IPS-18a (cell line): Measurements from ENCODE around the gene DEAF1.
"Not testable (repeated sequence)": the region's sequence is repeated elsewhere in the genome, so short reads cannot be mapped to it uniquely, and the experiment has no call there.

Experiments used
- H3K27ac ChIP-seq: one replicate; pipeline ENCODE4 v1.5.1; 2013; ENCODE audit warnings: low read length
- H3K27me3 ChIP-seq: one replicate; pipeline ENCODE4 v1.6.1; 2013; ENCODE audit warnings: mild to moderate bottlenecking, low read length; ENCODE audit not compliant: control insufficient read depth, insufficient read depth
- H3K36me3 ChIP-seq: one replicate; pipeline ENCODE4 v1.6.1; 2013; ENCODE audit warnings: low read depth, low read length; ENCODE audit not compliant: control insufficient read depth
- H3K4me1 ChIP-seq: one replicate; pipeline ENCODE4 v1.6.1; 2013; ENCODE audit warnings: low read depth, low read length; ENCODE audit not compliant: control insufficient read depth
- H3K4me3 ChIP-seq: one replicate; pipeline ENCODE4 v1.5.1; 2013; ENCODE audit warnings: low read length
- H3K9ac ChIP-seq: one replicate; pipeline ENCODE4 v1.6.1; 2013; ENCODE audit warnings: mild to moderate bottlenecking, low read length, moderate library complexity
- H3K9me3 ChIP-seq: one replicate; pipeline ENCODE4 v1.6.1; 2013; ENCODE audit warnings: low read depth, low read length; ENCODE audit not compliant: control insufficient read depth

Gene DEAF1

DNA sequence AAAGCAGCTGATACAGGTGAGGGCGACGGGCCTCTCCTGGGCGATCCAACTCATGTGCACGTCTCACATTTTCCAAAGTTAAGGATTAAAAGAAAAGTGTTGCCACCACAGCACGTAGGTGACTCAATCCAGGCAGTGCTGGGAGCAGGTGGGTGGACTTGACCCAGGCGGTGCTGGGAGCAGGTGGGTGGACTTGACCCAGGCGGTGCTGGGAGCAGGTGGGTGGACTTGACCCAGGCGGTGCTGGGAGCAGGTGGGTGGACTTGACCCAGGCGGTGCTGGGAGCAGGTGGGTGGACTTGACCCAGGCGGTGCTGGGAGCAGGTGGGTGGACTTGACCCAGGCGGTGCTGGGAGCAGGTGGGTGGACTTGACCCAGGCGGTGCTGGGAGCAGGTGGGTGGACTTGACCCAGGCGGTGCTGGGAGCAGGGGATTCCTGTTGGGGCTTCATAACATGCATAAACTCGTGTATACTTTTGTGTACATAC, 47.3 kb downstream of the DEAF1 start:
- not testable (repeated sequence) for H3K27me3 ChIP-seq, H3K27ac ChIP-seq, H3K9ac ChIP-seq, H3K9me3 ChIP-seq, H3K4me3 ChIP-seq, H3K4me1 ChIP-seq, H3K36me3 ChIP-seq

DNA sequence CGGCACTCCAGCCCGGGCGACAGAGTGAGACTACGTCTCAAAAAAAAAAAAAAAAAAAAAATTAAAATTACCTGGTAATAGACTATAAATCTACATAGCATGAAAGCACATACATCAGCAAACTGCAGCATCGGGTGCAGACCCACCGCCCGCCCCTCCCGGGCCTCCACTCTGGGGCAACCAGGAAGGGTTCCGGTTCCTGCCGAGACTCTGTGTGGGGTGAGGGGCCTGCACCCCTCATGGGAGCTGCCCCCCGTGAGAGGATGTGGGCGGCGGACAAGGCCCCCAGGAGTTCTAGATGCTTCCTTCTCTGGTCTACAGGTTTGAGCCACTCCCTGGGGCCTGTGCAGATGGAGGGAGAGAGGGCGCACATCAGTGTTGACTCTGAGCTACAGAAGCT, 48.8 kb downstream of the DEAF1 start:
- H3K9me3 ChIP-seq = no peaks in the 10 kb centered on the region
- peaks cover 9% of the 10 kb centered on the region for H3K36me3 ChIP-seq
- no peaks in the 10 kb centered on the region for H3K4me1 ChIP-seq
- H3K4me3 ChIP-seq = no peak overlapping the region
- H3K27me3 ChIP-seq = peaks cover 3% of the 10 kb centered on the region
- no peak overlapping the region for H3K9ac ChIP-seq
- no peak overlapping the region for H3K27ac ChIP-seq

DNA sequence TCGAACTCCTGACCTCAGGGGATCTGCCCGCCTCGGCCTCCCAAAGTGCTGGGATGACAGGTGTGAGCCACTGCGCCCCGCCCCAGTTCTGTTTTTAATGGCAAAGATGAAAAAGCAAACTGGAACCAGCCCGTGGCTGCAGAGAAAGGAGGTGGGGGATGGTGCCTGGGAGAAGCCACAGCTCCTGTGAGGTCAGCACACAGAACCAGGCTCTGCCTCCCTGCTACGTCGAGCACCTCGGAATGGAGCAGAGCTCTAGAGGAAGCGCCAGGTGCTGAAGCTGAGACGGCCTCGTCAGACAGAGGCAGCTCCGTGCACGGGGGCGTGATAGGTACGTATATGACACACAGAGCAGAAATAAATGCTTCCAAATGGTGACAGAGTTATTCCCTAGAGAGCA, 49.5 kb downstream of the DEAF1 start:
- Histone ChIP-seq H3K36me3 (peaks cover 6% of the 10 kb centered on the region), H3K27ac (no peak overlapping the region), H3K4me3 (no peak overlapping the region), H3K9ac (no peak overlapping the region), H3K27me3 (peaks cover 10% of the 10 kb centered on the region), H3K9me3 (no peaks in the 10 kb centered on the region), H3K4me1 (peaks cover 5% of the 10 kb centered on the region)

DNA sequence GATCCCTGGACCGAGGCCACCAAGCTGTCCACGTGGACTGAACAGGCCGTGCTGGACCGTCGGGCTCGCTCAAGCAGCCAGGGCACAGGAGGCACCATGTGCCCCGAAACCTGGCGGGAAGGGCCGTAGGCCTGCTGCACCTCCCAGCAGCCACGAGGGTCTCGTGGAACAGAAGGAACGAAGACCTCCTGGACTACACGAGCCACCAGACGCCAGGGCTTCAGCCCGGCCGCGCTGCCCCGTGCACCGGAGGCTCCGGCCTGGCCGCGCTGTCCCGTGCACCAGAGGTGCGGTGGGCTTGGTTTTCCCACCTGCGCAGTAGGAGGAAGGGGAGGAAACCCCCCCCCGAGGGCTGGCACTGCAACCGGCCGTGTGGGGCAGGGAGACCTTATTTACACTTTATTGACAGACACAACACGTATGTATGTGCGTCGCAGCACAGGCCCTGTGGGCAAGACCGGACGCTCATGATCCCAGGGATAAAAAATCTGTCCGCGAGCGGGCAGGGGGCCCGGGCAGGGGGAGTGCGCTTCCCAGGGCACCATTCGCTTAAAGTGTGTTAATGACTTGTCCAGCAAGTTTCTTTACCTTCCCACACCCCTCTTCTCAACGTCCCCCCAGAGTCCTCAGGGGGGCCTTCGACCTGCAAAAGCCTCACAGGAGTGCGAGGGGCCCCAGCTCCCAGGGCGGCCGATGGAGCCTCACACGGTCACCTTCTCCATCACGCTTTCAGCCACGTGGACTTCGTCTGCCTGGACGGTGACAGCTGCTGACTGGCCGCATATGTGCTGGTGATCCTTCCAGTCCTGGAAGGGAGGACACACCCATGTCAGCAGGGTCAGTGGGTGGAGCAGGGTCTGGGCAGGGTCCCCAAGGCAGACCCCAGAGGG, 50.9 kb downstream of the DEAF1 start:
- peaks cover 18% of the 10 kb centered on the region for H3K27me3 ChIP-seq
- H3K27ac ChIP-seq = no peak overlapping the region
- H3K9ac ChIP-seq = no peak overlapping the region
- H3K9me3 ChIP-seq = no peaks in the 10 kb centered on the region
- no peak overlapping the region for H3K4me3 ChIP-seq
- peaks cover 5% of the 10 kb centered on the region for H3K36me3 ChIP-seq
- H3K4me1 ChIP-seq = peaks cover 8% of the 10 kb centered on the region

DNA sequence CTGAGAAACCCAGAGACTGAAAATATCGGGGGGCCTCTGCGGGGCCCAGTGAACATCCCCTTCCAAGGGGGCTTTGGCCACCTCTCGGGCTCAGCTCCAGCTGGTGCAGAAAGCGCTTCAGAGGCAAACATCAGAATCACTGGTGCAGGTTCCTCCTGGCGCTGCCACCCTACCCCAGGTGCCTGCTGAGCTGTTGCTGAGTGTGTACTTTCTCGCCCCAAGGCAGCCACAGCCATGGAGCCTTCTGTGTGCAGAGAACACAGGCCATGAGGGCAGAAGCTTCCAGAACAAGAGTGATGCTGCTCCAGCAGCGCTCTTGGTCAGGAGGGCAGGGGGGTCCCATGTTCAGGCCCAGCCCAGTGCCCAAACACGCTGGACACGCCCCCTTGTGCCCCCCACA, 51.7 kb downstream of the DEAF1 start:
- Histone ChIP-seq H3K9ac (no peak overlapping the region), H3K27me3 (peaks cover 26% of the 10 kb centered on the region), H3K27ac (no peak overlapping the region), H3K4me3 (no peak overlapping the region), H3K4me1 (peaks cover 8% of the 10 kb centered on the region), H3K9me3 (no peaks in the 10 kb centered on the region), H3K36me3 (peaks cover 5% of the 10 kb centered on the region)

DNA sequence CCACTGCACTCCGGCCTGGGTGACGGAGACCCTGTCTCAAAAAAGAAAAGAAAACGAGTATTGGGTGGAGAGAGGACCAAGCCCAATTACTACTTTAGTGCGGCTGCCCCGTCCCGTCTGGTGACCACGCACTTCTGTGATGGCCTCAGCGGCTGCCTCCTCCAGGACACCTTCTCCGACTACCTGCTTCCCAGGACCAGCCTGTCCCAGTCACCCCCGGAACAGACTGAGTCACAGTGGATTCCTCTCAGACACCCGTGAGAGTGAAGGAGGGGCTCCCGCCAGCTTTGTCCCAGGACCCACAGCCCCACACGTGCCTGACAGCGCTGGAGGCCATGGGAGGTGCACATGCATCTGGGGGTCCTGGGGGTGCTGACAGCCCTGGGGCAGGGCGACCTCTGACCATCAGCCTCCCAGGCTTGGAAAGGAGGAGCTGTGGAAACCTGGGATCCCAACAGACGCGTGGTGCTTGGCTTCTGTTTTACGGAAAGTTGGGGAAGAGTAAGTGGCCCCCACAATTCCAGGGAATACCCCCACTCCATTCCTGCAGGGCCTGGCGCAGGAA, 53.1 kb downstream of the DEAF1 start:
- Histone ChIP-seq H3K27ac (no peak overlapping the region), H3K9ac (no peak overlapping the region), H3K27me3 (peaks cover 40% of the 10 kb centered on the region), H3K4me3 (no peak overlapping the region), H3K36me3 (peaks cover 5% of the 10 kb centered on the region), H3K9me3 (no peaks in the 10 kb centered on the region), H3K4me1 (peaks cover 8% of the 10 kb centered on the region)

DNA sequence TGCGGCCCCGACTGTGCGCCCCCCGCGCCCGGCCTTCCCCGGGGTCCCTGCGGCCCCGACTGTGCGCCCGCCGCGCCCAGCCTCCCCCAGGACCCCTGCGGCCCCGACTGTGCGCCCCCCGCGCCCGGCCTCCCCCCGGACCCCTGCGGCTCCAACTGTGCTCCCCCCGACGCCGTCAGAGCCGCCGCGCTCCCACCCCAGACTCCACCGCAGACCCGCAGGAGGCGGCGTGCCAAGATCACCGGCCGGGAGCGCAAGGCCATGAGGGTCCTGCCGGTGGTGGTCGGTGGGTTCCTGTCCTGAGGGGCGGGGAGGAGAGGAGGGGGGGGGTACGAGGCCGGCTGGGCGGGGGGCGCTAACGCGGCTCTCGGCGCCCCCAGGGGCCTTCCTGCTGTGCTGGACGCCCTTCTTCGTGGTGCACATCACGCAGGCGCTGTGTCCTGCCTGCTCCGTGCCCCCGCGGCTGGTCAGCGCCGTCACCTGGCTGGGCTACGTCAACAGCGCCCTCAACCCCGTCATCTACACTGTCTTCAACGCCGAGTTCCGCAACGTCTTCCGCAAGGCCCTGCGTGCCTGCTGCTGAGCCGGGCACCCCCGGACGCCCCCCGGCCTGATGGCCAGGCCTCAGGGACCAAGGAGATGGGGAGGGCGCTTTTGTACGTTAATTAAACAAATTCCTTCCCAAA, 54.9 kb downstream of the DEAF1 start:
- Histone ChIP-seq H3K9ac (no peak overlapping the region), H3K4me1 (peaks cover 8% of the 10 kb centered on the region), H3K27ac (no peak overlapping the region), H3K9me3 (no peaks in the 10 kb centered on the region), H3K36me3 (peaks cover 5% of the 10 kb centered on the region), H3K27me3 (peaks cover 58% of the 10 kb centered on the region), H3K4me3 (peak overlapping the region; percentile 5)

DNA sequence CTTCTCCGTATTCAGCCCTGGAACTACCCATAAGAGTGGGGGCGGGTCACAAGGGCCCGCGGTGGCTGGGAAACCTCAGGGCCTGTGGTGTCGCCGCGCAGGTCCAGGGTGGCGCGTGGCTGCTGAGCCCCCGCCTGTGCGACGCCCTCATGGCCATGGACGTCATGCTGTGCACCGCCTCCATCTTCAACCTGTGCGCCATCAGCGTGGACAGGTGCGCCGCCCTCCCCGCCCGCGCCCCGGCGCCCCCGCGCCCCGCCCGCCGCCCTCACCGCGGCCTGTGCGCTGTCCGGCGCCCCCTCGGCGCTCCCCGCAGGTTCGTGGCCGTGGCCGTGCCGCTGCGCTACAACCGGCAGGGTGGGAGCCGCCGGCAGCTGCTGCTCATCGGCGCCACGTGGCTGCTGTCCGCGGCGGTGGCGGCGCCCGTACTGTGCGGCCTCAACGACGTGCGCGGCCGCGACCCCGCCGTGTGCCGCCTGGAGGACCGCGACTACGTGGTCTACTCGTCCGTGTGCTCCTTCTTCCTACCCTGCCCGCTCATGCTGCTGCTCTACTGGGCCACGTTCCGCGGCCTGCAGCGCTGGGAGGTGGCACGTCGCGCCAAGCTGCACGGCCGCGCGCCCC, 55.6 kb downstream of the DEAF1 start:
- Histone ChIP-seq H3K9me3 (no peaks in the 10 kb centered on the region), H3K9ac (peak overlapping the region; percentile 61), H3K36me3 (peaks cover 3% of the 10 kb centered on the region), H3K4me3 (peak overlapping the region; percentile 54), H3K27ac (peak overlapping the region; percentile 80), H3K27me3 (peaks cover 65% of the 10 kb centered on the region), H3K4me1 (peaks cover 8% of the 10 kb centered on the region)

DNA sequence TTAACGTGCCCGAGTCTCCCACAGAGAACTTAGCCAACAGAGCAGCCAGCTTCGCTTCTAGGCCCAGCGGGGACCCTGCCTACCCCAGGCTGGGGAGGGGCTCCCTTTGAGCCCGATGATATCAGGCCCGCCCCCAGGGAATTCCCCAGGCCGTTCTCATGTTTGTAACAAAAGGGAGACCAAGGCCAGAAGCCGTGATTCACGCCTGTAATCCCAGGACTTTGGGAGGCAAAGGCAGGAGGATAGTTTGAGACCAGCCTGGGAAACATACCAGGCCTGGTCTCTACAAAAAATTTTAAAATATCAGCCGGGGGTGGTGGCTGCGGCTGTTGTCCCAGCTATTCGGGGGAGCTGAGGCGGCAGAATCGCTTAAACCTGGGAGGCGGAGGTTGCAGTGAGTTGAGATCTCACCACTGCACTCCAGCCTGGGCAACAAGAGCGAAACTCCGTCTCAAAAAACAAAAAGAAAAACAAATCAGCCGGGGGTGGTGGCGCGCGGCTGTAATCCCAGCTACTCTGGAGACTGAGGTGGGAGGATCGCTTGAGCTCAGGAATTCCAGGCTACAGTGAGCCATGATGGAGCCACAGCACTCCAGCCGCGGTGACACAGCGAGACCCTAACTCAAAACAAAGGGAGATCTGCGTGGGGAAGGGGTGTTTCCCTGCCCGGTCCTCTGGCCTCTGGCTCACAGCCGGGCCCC, 56.2 kb downstream of the DEAF1 start:
- H3K9ac ChIP-seq = peak overlapping the region; percentile 61
- peak overlapping the region; percentile 80 for H3K27ac ChIP-seq
- H3K4me3 ChIP-seq = peak overlapping the region; percentile 54
- no peaks in the 10 kb centered on the region for H3K36me3 ChIP-seq
- H3K27me3 ChIP-seq = peaks cover 66% of the 10 kb centered on the region
- H3K9me3 ChIP-seq = no peaks in the 10 kb centered on the region
- peaks cover 8% of the 10 kb centered on the region for H3K4me1 ChIP-seq

DNA sequence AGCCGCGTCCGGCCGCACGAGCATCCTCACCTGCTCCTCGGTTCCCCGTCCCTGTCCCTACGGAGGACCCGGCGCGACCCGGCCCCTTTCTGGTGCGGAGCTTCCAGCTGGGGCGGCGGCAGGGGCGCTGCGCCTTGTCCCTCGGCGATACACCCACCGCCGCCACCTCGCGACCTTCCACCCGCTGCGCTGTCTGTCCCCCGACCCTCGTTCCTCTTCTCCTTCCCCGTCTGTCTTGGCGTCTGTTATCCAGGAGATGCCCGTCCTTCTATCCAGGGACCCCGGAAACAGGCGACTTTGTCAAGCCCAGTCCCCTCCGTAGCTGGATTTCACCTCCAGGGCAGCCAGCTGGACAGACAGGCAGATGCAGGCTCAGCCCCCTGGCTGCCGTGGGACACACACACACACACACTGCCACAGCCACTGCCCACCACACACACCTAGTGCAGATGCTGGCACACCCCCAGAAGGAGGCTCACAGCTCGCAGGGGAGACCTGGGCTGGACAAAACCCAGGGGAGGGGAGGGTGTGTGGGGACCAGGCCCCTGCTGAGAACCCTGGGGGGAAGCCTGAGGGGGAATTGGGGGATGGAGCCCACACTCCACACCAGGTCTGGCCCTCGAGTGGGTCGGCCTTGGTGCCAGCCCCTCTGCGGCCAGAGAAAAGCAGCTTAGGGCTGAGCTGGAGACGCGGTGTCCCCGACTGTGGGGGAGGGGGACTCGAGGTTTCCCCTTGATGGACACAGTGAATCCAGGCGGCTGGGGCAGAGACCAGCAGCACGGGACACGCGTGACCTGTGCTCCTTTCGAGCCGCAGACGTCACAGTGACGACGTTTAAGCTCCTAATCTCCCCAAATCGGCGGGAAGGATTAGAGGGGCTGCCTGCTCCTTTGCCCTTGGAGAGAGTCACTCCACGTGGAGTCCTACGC, 57.2 kb downstream of the DEAF1 start:
- Histone ChIP-seq H3K4me1 (peaks cover 8% of the 10 kb centered on the region), H3K9ac (peak overlapping the region; percentile 61), H3K9me3 (no peaks in the 10 kb centered on the region), H3K36me3 (no peaks in the 10 kb centered on the region), H3K27ac (no peak overlapping the region), H3K27me3 (peaks cover 66% of the 10 kb centered on the region), H3K4me3 (peak overlapping the region; percentile 54)
